HepG2 (cell line): Measurements from ENCODE around the gene BCL11B. TPM values are rescaled to one million over a fixed set of nuclear protein-coding genes. Genes with fewer than 3 reads are reported as not detected.

ENCODE experiments used
- ARHGAP35 ChIP-seq: sonication (generic); formaldehyde crosslinking; IDR thresholded peaks from 2 replicates; pipeline ENCODE4 v1.9.0; 2022; ENCODE audit warnings: mild to moderate bottlenecking, inconsistent platforms, moderate library complexity, missing genetic modification reagents, borderline replicate concordance
- HDAC6 ChIP-seq: fragments of 200-600 bp; sonication (generic); IDR thresholded peaks from 2 replicates; pipeline ENCODE4 v1.7.0; 2017; ENCODE audit warnings: mild to moderate bottlenecking, antibody characterized with exemption, low read length, low read depth
- HHEX ChIP-seq: IDR thresholded peaks from 2 replicates; pipeline ENCODE4 v1.6.1; 2016; ENCODE audit warnings: control low read depth
- HOXD1 ChIP-seq: sonication (generic); formaldehyde crosslinking; IDR thresholded peaks from 2 replicates; pipeline ENCODE4 v1.5.0; 2020; ENCODE audit warnings: missing genetic modification reagents
- IRF2 ChIP-seq: IDR thresholded peaks from 2 replicates; pipeline ENCODE4 v1.6.1; 2018; ENCODE audit warnings: missing genetic modification reagents, missing compliant biosample characterization
- NR2F6 ChIP-seq, 2 experiments: IDR thresholded peaks; 2 replicates each; pipeline ENCODE4 v1.6.1; 2016; ENCODE audit warnings: antibody characterized with exemption in 1 of 2, mild to moderate bottlenecking in 1 of 2
- PAXIP1 ChIP-seq: sonication (generic); formaldehyde crosslinking; conservative IDR thresholded peaks from 2 replicates; pipeline ENCODE4 v1.4.0; 2020; ENCODE audit warnings: mild to moderate bottlenecking, missing genetic modification reagents, moderate library complexity
- PRDM15 ChIP-seq: sonication (generic); formaldehyde crosslinking; IDR thresholded peaks from 2 replicates; pipeline ENCODE4 v1.4.0; 2020; ENCODE audit warnings: missing genetic modification reagents
- SNAPC4 ChIP-seq: sonication (generic); formaldehyde crosslinking; IDR thresholded peaks from 2 replicates; pipeline ENCODE4 v1.4.0; 2020; ENCODE audit warnings: mild to moderate bottlenecking, missing genetic modification reagents
- THAP7 ChIP-seq: sonication (generic); formaldehyde crosslinking; IDR thresholded peaks from 2 replicates; pipeline ENCODE4 v1.8.1; 2023; ENCODE audit warnings: mild to moderate bottlenecking, missing genetic modification reagents
- TIGD3 ChIP-seq: sonication (generic); formaldehyde crosslinking; IDR thresholded peaks from 2 replicates; pipeline ENCODE4 v1.5.1; 2020; ENCODE audit warnings: mild to moderate bottlenecking, missing genetic modification reagents, borderline replicate concordance
- ZGPAT ChIP-seq: IDR thresholded peaks from 2 replicates; pipeline ENCODE4 v1.6.1; 2016; ENCODE audit warnings: mild to moderate bottlenecking
- ZNF562 ChIP-seq: sonication (generic); formaldehyde crosslinking; IDR thresholded peaks from 2 replicates; pipeline ENCODE4 v1.8.0; 2022; ENCODE audit warnings: missing genetic modification reagents, borderline replicate concordance
- polyA plus RNA-seq, 8 experiments: library from polyadenylated mRNA; depleted of rRNA in 3 of 8; stranded (reverse) in 7 of 8; unstranded in 1 of 8; fragments of >200 nt; fragmentation: Illumina TruSeq in 4 of 8; extraction: Trizol in 4 of 8; gene quantifications; 2 replicates each; pipeline versions ENCODE4 v1.2.1 to v1.2.3, GENCODE V29; 2011 to 2016; ENCODE audit warnings: low read depth in 4 of 8, missing spikeins in 1 of 8, mixed read lengths in 1 of 8; ENCODE audit not compliant: insufficient read depth in 1 of 8
- total RNA-seq, 5 experiments: library from RNA; depleted of rRNA; stranded (reverse); fragments of >200 nt; fragmentation: Illumina TruSeq; extraction: Trizol; gene quantifications; 2 replicates each; pipeline ENCODE4 v1.2.3, GENCODE V29; 2016; ENCODE audit warnings: low read depth in 1 of 5

Gene BCL11B
- total and polyA plus RNA-seq, 2 of the 13 experiments (the other 11 are each of a cell fraction or from before 2014, with no cell fraction given), result not detected

- TF ChIP-seq HOXD1 (CRISPR knock-in tag) (no peak), NR2F6 (IDR thresholded peaks at IDR 0.05) (peak; percentile 34; the same call in 1 of the 2 replicates), NR2F6 (CRISPR knock-in tag; IDR thresholded peaks at IDR 0.05) (no peak), PRDM15 (CRISPR knock-in tag) (no peak), ARHGAP35 (CRISPR knock-in tag) (no peak), ZNF562 (CRISPR knock-in tag) (no peak), TIGD3 (CRISPR knock-in tag) (no peak), HDAC6 (no peak), ZGPAT (CRISPR knock-in tag) (no peak; the same call in 1 of the 2 replicates), HHEX (no peak), IRF2 (CRISPR knock-in tag) (no peak), PAXIP1 (CRISPR knock-in tag) (0 out of 2 replicates have a peak, but pooled peaks have one; percentile 39), SNAPC4 (CRISPR knock-in tag) (no peak), THAP7 (no peak)
Measured at GRCh38 chr14:99315197-99315596, 43.2 kb upstream of the BCL11B start (continued).
